Adrenal gland (tissue), 5 donors: Measurements from ENCODE around the gene FOXP2.

Experiments
- POLR2A ChIP-seq, 2 donors: fragments of 450-650 bp; IDR thresholded peaks; one replicate each; pipeline ENCODE4 v1.6.1; 2017; ENCODE audit warnings: antibody characterized with exemption in 2 of 2, mild to moderate bottlenecking in 2 of 2, moderate library complexity in 1 of 2
- TF ChIP-seq, protein P1 (sequence below), 6 experiments: fragments of 450-650 bp in 4 of 6; fragments of 200-600 bp in 2 of 6; sonication (generic) in 1 of 6; IDR thresholded peaks; 1 replicate in 5 of 6; 2 replicates in 1 of 6; pipeline versions ENCODE4 v1.5.1 to v1.8.0; 2016 to 2021; ENCODE audit warnings: antibody characterized with exemption in 6 of 6, mild to moderate bottlenecking in 2 of 6, moderate library complexity in 1 of 6
- donor health status: DM: no; HTN: no; CAD: no.

- TF ChIP-seq, protein P1, sequence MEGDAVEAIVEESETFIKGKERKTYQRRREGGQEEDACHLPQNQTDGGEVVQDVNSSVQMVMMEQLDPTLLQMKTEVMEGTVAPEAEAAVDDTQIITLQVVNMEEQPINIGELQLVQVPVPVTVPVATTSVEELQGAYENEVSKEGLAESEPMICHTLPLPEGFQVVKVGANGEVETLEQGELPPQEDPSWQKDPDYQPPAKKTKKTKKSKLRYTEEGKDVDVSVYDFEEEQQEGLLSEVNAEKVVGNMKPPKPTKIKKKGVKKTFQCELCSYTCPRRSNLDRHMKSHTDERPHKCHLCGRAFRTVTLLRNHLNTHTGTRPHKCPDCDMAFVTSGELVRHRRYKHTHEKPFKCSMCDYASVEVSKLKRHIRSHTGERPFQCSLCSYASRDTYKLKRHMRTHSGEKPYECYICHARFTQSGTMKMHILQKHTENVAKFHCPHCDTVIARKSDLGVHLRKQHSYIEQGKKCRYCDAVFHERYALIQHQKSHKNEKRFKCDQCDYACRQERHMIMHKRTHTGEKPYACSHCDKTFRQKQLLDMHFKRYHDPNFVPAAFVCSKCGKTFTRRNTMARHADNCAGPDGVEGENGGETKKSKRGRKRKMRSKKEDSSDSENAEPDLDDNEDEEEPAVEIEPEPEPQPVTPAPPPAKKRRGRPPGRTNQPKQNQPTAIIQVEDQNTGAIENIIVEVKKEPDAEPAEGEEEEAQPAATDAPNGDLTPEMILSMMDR (IDR thresholded peaks at IDR 0.05), result peak in 4 of 6 experiments; percentile 11 to 33 (median 18)
- TF ChIP-seq POLR2A (IDR thresholded peaks at IDR 0.05), result no peak
Measured at GRCh38 chr7:114426824-114427223, 12.2 kb downstream of the FOXP2 start.
